Naive thymus-derived CD8-positive, alpha-beta T cell (primary cell): ENCODE results near the gene HDAC8. TPM values are rescaled to one million over a fixed set of nuclear protein-coding genes. Genes with fewer than 3 reads are reported as not detected.
"Not testable (repeated sequence)": the region's sequence is repeated elsewhere in the genome, so short reads cannot be mapped to it uniquely, and the experiment has no call there.

Source experiments
- ATAC-seq, 2 donors: fragments of 150-1000 bp; cut with Tn5 transposase in 1 of 2; sonication (Bioruptor Pico), chemical (Tn5 transposase) in 1 of 2; 1 replicate in 1 of 2; 2 replicates in 1 of 2; pipeline ENCODE4 v1.10.0; 2021; ENCODE audit warnings: mild to moderate bottlenecking in 2 of 2, moderate library complexity in 2 of 2
- POLR2A ChIA-PET: fragments of 350-600 bp; sonication (Branson Sonifier 250); formaldehyde crosslinking; loops from one replicate; lab custom pipeline; 2021; ENCODE audit warnings: antibody characterized with exemption; lab: Charles Lee
- DNase-seq, 10 donors: peaks; one replicate each; pipeline versions ENCODE4 v3.0.0 to v3.0.0-alpha.2; 2020 to 2022
- H3K27ac Mint-ChIP-seq, 10 donors: one replicate each; pipeline ENCODE4 v1.8.0; 2020 to 2022; ENCODE audit warnings: mild to moderate bottlenecking in 10 of 10, mixed read lengths in 10 of 10, moderate library complexity in 4 of 10, inconsistent platforms in 1 of 10
- H3K27me3 Mint-ChIP-seq, 5 donors: one replicate each; pipeline ENCODE4 v1.8.0; 2021 to 2022; ENCODE audit warnings: mixed read lengths in 5 of 5
- H3K36me3 Mint-ChIP-seq, 3 donors: one replicate each; pipeline ENCODE4 v1.8.0; 2020 to 2022; ENCODE audit warnings: mixed read lengths in 3 of 3, mild to moderate bottlenecking in 2 of 3, inconsistent platforms in 1 of 3
- H3K4me1 Mint-ChIP-seq, 4 donors: one replicate each; pipeline ENCODE4 v1.8.0; 2021 to 2022; ENCODE audit warnings: mixed read lengths in 4 of 4
- H3K4me3 Mint-ChIP-seq, 10 donors: one replicate each; pipeline ENCODE4 v1.8.0; 2020 to 2022; ENCODE audit warnings: mild to moderate bottlenecking in 10 of 10, mixed read lengths in 10 of 10, moderate library complexity in 6 of 10, inconsistent platforms in 1 of 10
- H3K9me3 Mint-ChIP-seq, 9 donors: one replicate each; pipeline ENCODE4 v1.8.0; 2020 to 2022; ENCODE audit warnings: mixed read lengths in 9 of 9, mild to moderate bottlenecking in 3 of 9, inconsistent platforms in 1 of 9, moderate library complexity in 1 of 9
- polyA plus RNA-seq, 3 donors: library from polyadenylated mRNA; unstranded; fragments of 300-500 nt; fragmentation: Illumina TruSeq; gene quantifications; one replicate each; pipeline ENCODE4 v1.2.3, GENCODE V29; 2021
- total RNA-seq, 8 experiments: library from RNA in 2 of 8; stranded (reverse) in 2 of 8; gene quantifications; one replicate each; pipeline ENCODE4 v1.2.3 and lab custom pipeline; 2021 to 2026

Gene HDAC8
- total and polyA plus RNA-seq, 5 experiments from 2014 or later, result 11.5 to 21.9 (median 14.0) TPM

DNA sequence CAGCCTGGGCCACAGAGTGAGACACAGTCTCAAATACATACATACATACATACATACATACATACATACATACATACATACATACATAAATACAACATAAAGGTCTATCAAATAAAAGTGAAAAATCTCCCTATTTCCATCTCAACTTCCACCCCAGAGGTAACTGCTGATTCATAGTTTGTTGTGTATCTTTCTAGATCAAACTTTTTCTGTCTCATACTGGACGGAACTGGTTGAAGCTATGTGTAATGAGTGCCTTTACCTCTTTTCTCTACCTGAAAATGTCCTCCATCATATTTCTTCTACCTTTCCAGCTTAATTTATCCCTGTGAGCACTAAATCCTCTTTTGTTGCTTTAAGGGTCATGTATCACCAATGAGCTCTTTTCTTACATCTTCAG lies 102.5 kb downstream of the HDAC8 start:
- ATAC-seq (no peak), DNase-seq (no peak)
- H3K9me3 Mint-ChIP-seq, result peaks cover 0 to 10% (median 0%) of the 10 kb centered on the region in 9 donors
- peaks cover 0 to 1% (median 0%) of the 10 kb centered on the region in 4 donors for H3K4me1 Mint-ChIP-seq
- POLR2A ChIA-PET, result no interaction called here
- no peak overlapping the region for H3K27ac Mint-ChIP-seq
- H3K36me3 Mint-ChIP-seq, result peaks cover 9 to 43% (median 23%) of the 10 kb centered on the region in 3 donors
- no peak overlapping the region for H3K4me3 Mint-ChIP-seq
- H3K27me3 Mint-ChIP-seq, result no peaks in the 10 kb centered on the region

DNA sequence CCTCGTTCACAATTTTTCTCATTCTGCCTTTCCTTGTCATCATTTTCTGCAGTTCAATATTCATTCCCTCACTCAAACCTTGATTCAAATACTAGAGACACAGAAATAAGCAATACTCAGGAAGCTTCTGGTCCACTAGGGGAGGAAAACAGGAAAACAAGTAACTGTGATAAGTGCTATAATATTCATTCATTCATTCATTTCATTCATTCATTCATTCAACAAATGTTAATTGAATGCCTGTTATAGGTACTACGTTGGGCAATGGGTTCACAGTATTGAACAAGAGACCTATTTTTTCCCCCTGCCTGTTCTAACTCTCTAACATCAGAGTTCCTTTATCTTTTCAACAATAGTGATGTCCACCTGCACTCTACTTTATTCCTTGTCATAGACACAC lies 104.0 kb downstream of the HDAC8 start:
- H3K4me3 Mint-ChIP-seq, result no peak overlapping the region
- peaks cover 13 to 43% (median 18%) of the 10 kb centered on the region in 3 donors for H3K36me3 Mint-ChIP-seq
- H3K4me1 Mint-ChIP-seq, result peaks cover 0 to 1% (median 0%) of the 10 kb centered on the region in 4 donors
- no peak overlapping the region for H3K27ac Mint-ChIP-seq
- POLR2A ChIA-PET, result no interaction called here
- H3K9me3 Mint-ChIP-seq, result peaks cover 0 to 10% (median 0%) of the 10 kb centered on the region in 9 donors
- H3K27me3 Mint-ChIP-seq, result no peaks in the 10 kb centered on the region
- ATAC-seq (no peak), DNase-seq (no peak)

DNA sequence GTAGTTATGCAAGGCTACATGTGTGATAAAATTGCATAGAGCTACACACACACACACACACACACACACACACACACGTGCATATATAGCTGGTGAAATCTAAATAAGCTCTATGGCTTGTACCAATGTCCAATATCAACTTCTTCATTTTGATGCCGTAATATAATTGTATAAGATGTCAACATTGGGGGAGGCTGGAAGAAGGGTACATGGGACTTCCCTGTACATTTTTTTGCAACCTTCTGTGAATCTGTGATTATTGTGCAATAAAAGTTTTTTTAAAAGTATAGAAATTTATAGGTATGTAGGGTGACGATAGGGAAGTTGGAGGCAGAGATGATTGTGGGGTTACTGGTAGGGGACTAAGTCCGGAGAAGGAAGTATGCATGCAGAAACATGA lies 105.5 kb downstream of the HDAC8 start:
- H3K4me3 Mint-ChIP-seq, result no peak overlapping the region
- no peaks in the 10 kb centered on the region for H3K27me3 Mint-ChIP-seq
- peaks cover 0 to 10% (median 0%) of the 10 kb centered on the region in 9 donors for H3K9me3 Mint-ChIP-seq
- ATAC-seq (no peak), DNase-seq (no peak)
- peaks cover 0 to 1% (median 0%) of the 10 kb centered on the region in 4 donors for H3K4me1 Mint-ChIP-seq
- H3K27ac Mint-ChIP-seq, result no peak overlapping the region
- peaks cover 4 to 49% (median 18%) of the 10 kb centered on the region in 3 donors for H3K36me3 Mint-ChIP-seq
- POLR2A ChIA-PET, result no interaction called here

DNA sequence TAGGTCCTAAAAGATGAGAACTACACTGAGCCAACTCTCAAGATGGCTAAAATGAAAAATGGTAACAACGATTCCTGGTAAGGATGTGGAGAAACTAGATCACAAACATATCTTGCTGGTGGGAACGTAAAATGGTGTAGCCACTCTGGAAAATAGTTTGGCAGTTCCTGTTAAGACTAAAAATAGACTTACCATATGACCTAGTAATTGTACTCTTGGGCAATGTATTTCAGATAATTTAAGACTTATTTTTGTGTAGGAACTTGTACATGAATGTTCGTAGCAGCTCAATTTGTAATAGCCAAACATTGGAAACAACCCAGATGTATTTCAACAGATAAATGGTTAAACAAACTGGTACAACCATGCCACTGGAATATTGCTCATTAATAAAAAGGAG lies 106.2 kb downstream of the HDAC8 start:
- DNase-seq (no peak), ATAC-seq (no peak)
- peaks cover 0 to 10% (median 0%) of the 10 kb centered on the region in 9 donors for H3K9me3 Mint-ChIP-seq
- H3K4me1 Mint-ChIP-seq, result peaks cover 0 to 1% (median 0%) of the 10 kb centered on the region in 4 donors
- H3K27me3 Mint-ChIP-seq, result no peaks in the 10 kb centered on the region
- POLR2A ChIA-PET, result no interaction called here
- H3K4me3 Mint-ChIP-seq, result no peak overlapping the region
- peaks cover 7 to 55% (median 25%) of the 10 kb centered on the region in 3 donors for H3K36me3 Mint-ChIP-seq
- no peak overlapping the region for H3K27ac Mint-ChIP-seq

DNA sequence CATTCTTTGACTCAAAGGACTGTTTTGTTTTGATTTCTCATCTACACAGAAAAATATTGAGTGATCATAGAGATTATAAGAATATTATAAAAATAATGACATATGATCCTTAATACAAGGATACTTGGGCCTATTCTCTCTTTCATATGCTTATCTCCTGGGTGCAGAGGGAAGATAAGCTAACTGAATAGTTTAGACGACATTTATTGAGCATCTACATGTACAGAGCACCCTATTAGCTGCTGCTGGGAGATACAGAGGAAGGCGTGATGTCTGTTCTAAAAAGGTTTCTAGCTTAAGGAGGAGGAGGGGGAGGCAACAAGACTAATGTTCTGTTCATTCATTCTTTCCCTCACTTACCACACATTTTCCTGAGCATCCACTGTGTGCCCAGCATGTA lies 106.8 kb downstream of the HDAC8 start:
- no peak overlapping the region for H3K4me3 Mint-ChIP-seq
- H3K4me1 Mint-ChIP-seq, result peaks cover 0 to 1% (median 0%) of the 10 kb centered on the region in 4 donors
- peaks cover 0 to 10% (median 0%) of the 10 kb centered on the region in 9 donors for H3K9me3 Mint-ChIP-seq
- no peak overlapping the region for H3K27ac Mint-ChIP-seq
- H3K36me3 Mint-ChIP-seq, result peaks cover 7 to 59% (median 25%) of the 10 kb centered on the region in 3 donors
- POLR2A ChIA-PET, result no interaction called here
- ATAC-seq (no peak), DNase-seq (no peak)
- no peaks in the 10 kb centered on the region for H3K27me3 Mint-ChIP-seq

DNA sequence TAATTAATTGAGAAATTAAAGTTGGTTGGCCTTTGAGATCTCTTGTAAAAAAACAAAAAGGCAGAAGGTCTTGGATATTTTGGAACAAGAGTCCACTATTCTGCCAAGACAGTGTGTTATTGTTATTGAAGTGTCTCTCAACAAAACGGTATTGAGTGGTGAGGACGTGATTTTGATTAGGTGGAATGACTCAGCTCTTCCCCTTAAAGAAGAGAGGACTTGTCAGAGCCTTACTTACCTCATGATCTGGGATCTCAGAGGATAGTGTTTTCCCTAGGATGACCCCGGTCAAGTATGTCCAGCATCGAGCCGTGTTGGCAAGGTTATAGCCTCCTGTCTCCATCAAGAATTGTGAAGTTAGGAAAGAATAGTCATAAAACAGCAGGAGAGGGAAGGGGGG lies 110.9 kb downstream of the HDAC8 start:
- no peak for DNase-seq
- Mint-ChIP-seq H3K9me3 (no peaks in the 10 kb centered on the region), H3K4me3 (no peak overlapping the region), H3K36me3 (peaks cover 7 to 56% (median 25%) of the 10 kb centered on the region in 3 donors), H3K27ac (no peak overlapping the region), H3K27me3 (no peaks in the 10 kb centered on the region), H3K4me1 (no peaks in the 10 kb centered on the region)
- POLR2A ChIA-PET, result no interaction called here
- ATAC-seq, result no peak

DNA sequence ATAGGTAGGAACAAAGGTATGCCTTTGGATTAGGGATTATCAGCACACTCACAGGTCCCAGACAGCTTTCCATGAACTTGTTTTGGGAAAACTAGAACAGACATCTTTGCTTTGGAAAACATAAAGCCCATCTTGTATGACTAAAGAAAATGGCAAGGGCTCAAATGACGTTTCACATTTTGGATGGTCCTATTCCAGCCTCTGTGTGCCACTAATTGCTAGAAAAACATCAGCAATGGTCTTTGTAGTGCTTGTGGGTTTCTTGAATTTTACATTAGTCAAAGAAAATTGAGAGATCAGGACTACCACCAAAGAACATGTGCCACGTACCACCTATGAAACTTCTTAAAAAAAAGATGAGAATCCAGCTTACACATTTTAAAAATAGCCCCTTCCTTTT lies 111.4 kb downstream of the HDAC8 start:
- POLR2A ChIA-PET, result no interaction called here
- no peaks in the 10 kb centered on the region for H3K27me3 Mint-ChIP-seq
- no peak overlapping the region for H3K4me3 Mint-ChIP-seq
- no peak for ATAC-seq
- no peaks in the 10 kb centered on the region for H3K9me3 Mint-ChIP-seq
- H3K27ac Mint-ChIP-seq, result no peak overlapping the region
- H3K36me3 Mint-ChIP-seq, result peaks cover 7 to 53% (median 27%) of the 10 kb centered on the region in 3 donors
- no peak for DNase-seq
- no peaks in the 10 kb centered on the region for H3K4me1 Mint-ChIP-seq

DNA sequence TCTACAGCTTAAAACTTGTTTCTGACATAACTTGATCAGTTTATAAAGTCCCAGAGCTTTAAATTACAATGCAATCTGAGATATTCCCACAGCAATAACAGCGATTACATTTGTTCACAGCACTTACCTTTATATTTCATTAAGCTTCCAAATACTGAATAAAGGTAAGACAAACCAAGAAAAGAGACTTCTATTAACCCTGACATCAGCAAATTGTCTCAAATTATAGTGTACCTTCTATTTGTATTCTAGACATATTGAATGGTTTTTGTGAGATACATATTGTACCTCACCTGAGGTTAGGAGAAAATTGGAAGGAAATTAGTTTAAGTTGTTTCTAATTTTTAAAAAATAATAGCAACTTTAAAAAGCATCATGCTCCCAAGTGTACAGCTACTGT lies 111.9 kb downstream of the HDAC8 start:
- Mint-ChIP-seq H3K4me3 (no peak overlapping the region), H3K27ac (no peak overlapping the region), H3K36me3 (peaks cover 7 to 52% (median 27%) of the 10 kb centered on the region in 3 donors), H3K27me3 (no peaks in the 10 kb centered on the region), H3K9me3 (no peaks in the 10 kb centered on the region), H3K4me1 (no peaks in the 10 kb centered on the region)
- DNase-seq (no peak), ATAC-seq (no peak)
- POLR2A ChIA-PET, result no interaction called here

DNA sequence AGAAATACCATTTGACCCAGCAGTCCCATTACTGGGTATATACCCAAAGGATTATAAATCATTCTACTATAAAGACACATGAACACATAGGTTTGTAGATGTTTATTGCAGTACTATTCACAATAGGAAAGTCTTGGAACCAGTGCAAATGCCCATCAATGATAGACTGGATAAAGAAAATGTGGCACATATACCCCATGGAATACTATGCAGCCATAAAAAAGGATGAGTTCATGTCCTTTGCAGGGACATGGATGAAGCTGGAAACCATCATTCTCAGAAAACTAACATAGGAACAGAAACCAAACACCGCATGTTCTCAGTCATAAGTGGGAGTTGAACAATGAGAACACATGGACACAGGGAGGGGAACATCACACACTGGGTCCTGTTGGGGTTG lies 123.6 kb downstream of the HDAC8 start:
- H3K27me3 Mint-ChIP-seq, H3K4me3 Mint-ChIP-seq, H3K4me1 Mint-ChIP-seq, ATAC-seq, H3K27ac Mint-ChIP-seq, POLR2A ChIA-PET, DNase-seq: not testable (repeated sequence)
- peaks cover 26 to 62% (median 59%) of the 10 kb centered on the region in 3 donors for H3K36me3 Mint-ChIP-seq
- H3K9me3 Mint-ChIP-seq, result peaks cover 0 to 51% (median 3%) of the 10 kb centered on the region in 9 donors

DNA sequence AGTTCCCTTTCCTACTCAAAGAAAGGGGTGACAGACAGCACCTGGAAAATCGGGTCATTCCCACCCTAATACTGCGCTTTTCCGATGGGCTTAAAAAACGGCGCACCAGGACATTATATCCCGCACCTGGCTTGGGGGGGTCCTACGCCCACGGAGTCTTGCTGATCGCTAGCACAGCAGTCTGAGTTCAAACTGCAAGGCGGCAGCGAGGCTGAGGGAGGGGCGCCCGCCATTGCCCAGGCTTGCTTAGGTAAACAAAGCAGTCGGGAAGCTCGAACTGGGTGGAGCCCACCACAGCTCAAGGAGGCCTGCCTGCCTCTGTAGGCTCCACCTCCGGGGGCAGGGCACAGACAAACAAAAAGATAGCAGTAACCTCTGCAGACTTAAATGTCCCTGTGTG lies 131.9 kb downstream of the HDAC8 start:
- peaks cover 0 to 39% (median 19%) of the 10 kb centered on the region in 9 donors for H3K9me3 Mint-ChIP-seq
- ATAC-seq, H3K4me3 Mint-ChIP-seq: not testable (repeated sequence)

DNA sequence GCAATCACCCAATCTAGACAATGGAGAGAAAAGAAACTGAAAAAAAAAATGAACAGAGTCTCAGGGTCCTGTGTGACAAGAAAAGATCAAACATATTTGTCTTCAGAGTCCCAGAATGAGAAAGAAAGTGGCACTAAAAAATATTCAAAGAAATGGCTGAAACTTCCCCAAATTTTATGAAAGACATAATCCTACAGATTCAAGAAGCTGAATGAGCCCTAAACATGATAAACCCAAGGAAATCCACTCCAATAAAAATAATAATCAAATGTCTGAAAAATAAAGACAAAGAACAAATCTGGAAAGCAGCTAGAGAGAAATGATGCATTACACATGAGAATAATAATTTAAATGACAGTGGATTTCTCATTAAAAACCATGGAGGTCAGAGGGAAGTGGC lies 136.6 kb downstream of the HDAC8 start:
- ATAC-seq (no peak), DNase-seq (no peak)
- Mint-ChIP-seq H3K27me3 (no peaks in the 10 kb centered on the region), H3K4me3 (no peak overlapping the region), H3K36me3 (peaks cover 49 to 70% (median 64%) of the 10 kb centered on the region in 3 donors), H3K9me3 (peaks cover 0 to 49% (median 19%) of the 10 kb centered on the region in 9 donors), H3K27ac (no peak overlapping the region), H3K4me1 (peaks cover 0 to 3% (median 0%) of the 10 kb centered on the region in 4 donors)
- POLR2A ChIA-PET, result no interaction called here

More for the DNA sequence above, 131.9 kb downstream of the HDAC8 start:
- H3K27ac Mint-ChIP-seq, DNase-seq, POLR2A ChIA-PET, H3K27me3 Mint-ChIP-seq, H3K4me1 Mint-ChIP-seq: not testable (repeated sequence)
- H3K36me3 Mint-ChIP-seq, result peaks cover 35 to 50% (median 49%) of the 10 kb centered on the region in 3 donors

DNA sequence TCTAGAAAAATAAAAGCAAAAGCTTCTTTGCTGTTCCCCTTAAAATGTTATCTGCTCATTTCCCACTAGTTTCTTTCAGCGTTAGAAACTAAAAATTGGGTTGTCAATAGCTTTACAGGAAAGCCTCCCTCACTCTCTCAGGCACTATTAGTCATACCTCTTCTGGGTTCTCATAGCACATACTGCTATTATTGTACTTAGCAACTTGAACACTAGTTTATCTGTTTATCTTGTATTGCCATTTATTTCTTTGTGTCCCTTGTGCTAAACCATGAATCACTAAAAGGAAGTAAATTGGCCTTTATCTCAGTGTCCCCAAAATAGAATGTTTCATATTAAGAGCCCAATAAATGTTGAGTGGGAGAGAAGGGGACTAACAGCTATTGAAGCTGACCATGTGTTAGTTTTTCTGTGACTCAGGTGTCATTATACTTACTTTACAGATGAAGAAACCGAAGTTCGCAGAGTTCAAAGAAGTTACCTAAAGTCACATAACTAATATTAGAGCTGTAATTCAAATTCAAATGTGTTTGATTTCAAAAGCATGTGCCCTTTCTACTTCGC lies 142.2 kb downstream of the HDAC8 start:
- POLR2A ChIA-PET, result no interaction called here
- H3K27ac Mint-ChIP-seq, result no peak overlapping the region
- DNase-seq, result no peak
- no peaks in the 10 kb centered on the region for H3K4me1 Mint-ChIP-seq
- H3K9me3 Mint-ChIP-seq, result peaks cover 0 to 20% (median 0%) of the 10 kb centered on the region in 9 donors
- peaks cover 24 to 73% (median 51%) of the 10 kb centered on the region in 3 donors for H3K36me3 Mint-ChIP-seq
- H3K27me3 Mint-ChIP-seq, result no peaks in the 10 kb centered on the region
- ATAC-seq, result no peak
- no peak overlapping the region for H3K4me3 Mint-ChIP-seq

DNA sequence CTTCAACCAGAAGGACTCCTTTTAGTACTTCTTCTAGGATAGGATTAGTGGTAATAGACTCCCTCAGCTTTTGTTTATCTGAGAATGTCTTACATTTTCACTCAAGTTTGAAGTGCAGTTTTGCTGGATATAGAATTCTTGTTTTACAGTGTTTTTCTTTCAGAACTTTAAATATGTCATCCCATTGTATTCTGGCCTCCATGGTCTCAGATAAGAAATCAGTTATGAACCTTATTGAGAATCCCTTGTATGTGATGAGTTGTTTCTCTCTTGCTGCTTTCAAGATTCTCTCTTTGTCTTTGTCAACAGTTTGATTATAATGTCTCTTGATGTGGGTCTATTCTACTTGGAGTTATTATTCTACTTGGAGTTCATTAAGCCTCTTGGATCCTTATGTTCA lies 150.8 kb downstream of the HDAC8 start:
- Mint-ChIP-seq H3K4me1 (no peaks in the 10 kb centered on the region), H3K27ac (no peak overlapping the region), H3K9me3 (peaks cover 0 to 88% (median 24%) of the 10 kb centered on the region in 9 donors), H3K27me3 (no peaks in the 10 kb centered on the region), H3K36me3 (peaks cover 16 to 55% (median 46%) of the 10 kb centered on the region in 3 donors), H3K4me3 (no peak overlapping the region)
- DNase-seq (no peak), ATAC-seq (no peak)
- POLR2A ChIA-PET, result no interaction called here

DNA sequence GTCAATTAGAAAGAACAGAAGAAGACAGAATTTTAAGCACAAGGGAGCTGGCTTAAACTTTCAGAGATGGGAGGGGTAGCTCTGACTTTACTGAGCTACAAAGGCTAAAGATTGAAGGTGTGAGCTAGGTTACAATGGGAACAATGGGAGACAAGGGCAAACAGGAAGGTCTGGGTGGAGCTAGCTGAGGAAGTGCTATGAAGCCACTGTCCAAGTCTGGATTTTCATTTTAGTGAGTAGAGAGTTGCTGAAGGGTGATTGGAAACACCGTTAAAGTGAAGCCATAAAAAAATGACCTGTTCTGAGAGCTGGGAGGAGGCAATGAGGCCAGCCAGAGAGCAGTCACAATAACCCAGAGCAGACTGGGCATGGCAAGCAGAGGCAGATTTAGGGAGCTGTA lies 162.7 kb downstream of the HDAC8 start:
- peaks cover 0 to 7% (median 3%) of the 10 kb centered on the region in 9 donors for H3K9me3 Mint-ChIP-seq
- no peaks in the 10 kb centered on the region for H3K27me3 Mint-ChIP-seq
- ATAC-seq (no peak), DNase-seq (no peak)
- H3K36me3 Mint-ChIP-seq, result peaks cover 18 to 28% (median 27%) of the 10 kb centered on the region in 3 donors
- no peaks in the 10 kb centered on the region for H3K4me1 Mint-ChIP-seq
- no peak overlapping the region for H3K4me3 Mint-ChIP-seq
- POLR2A ChIA-PET, result no interaction called here
- H3K27ac Mint-ChIP-seq, result no peak overlapping the region
